HG03135 (cell line): ENCODE measurements around the gene MTRF1.
"Not testable (repeated sequence)": the region's sequence is repeated elsewhere in the genome, so short reads cannot be mapped to it uniquely, and the experiment has no call there.

ENCODE experiments used
- ATAC-seq: cut with Tn5 transposase; IDR thresholded peaks from one replicate; pipeline ENCODE4 v1.9.1; 2021; ENCODE audit warnings: mild to moderate bottlenecking, moderate library complexity; ENCODE audit not compliant: unreplicated experiment

The MTRF1 gene

GRCh38 chr13:41284512-41285288 lies 21.3 kb upstream of the MTRF1 start:
- no peak for ATAC-seq

GRCh38 chr13:41282129-41282571 lies 18.8 kb upstream of the MTRF1 start:
- no peak for ATAC-seq

- ATAC-seq: not testable (repeated sequence)
These were observed 15.8 kb upstream of the MTRF1 start for GRCh38 chr13:41279156-41279555.

GRCh38 chr13:41276824-41277223 lies 13.4 kb upstream of the MTRF1 start:
- no peak for ATAC-seq

GRCh38 chr13:41274881-41275280 lies 11.5 kb upstream of the MTRF1 start:
- no peak for ATAC-seq

GRCh38 chr13:41273831-41274441 lies 10.6 kb upstream of the MTRF1 start:
- no peak for ATAC-seq

- no peak for ATAC-seq
These were observed 8.3 kb upstream of the MTRF1 start for GRCh38 chr13:41271456-41272285.

- ATAC-seq: no peak
These were observed 5.4 kb upstream of the MTRF1 start for GRCh38 chr13:41268764-41269163.

GRCh38 chr13:41267106-41267505 lies 3.7 kb upstream of the MTRF1 start:
- ATAC-seq: no peak

- no peak for ATAC-seq
These were observed 3.4 kb downstream of the MTRF1 start for GRCh38 chr13:41259875-41260501.

GRCh38 chr13:41257535-41257934 lies 5.8 kb downstream of the MTRF1 start:
- no peak for ATAC-seq

GRCh38 chr13:41254902-41255301 lies 8.5 kb downstream of the MTRF1 start:
- no peak for ATAC-seq

- ATAC-seq: no peak
These were observed 12.4 kb downstream of the MTRF1 start for GRCh38 chr13:41250993-41251392.

GRCh38 chr13:41246969-41247680 lies 16.3 kb downstream of the MTRF1 start:
- no peak for ATAC-seq

- ATAC-seq: no peak
These were observed 18.8 kb downstream of the MTRF1 start for GRCh38 chr13:41244556-41244955.

- ATAC-seq: no peak
These were observed 21.8 kb downstream of the MTRF1 start for GRCh38 chr13:41241626-41242025.

- ATAC-seq: no peak
These were observed 27.0 kb downstream of the MTRF1 start for GRCh38 chr13:41236369-41236768.

- no peak for ATAC-seq
These were observed 30.5 kb downstream of the MTRF1 start for GRCh38 chr13:41232578-41233480.

- ATAC-seq: no peak
These were observed 31.6 kb downstream of the MTRF1 start for GRCh38 chr13:41231786-41232185.
